H1 (cell line): ENCODE data around the gene SNX25. TPM values are rescaled to one million over a fixed set of nuclear protein-coding genes. Genes with fewer than 3 reads are reported as not detected.
A peak's percentile ranks its signal among the peaks of the same experiment; 100 is the strongest.

Experiments used
- CTCF ChIA-PET: fragments of 300-600 bp; sonication (Branson Sonifier 250); formaldehyde crosslinking; loops from one replicate; lab custom pipeline; 2021; ENCODE audit not compliant: partially characterized antibody; lab: Charles Lee
- POLR2A ChIA-PET: fragments of 300-600 bp; sonication (Branson Sonifier 250); formaldehyde crosslinking; loops from one replicate; lab custom pipeline; 2021; ENCODE audit warnings: inconsistent platforms; ENCODE audit not compliant: partially characterized antibody; lab: Charles Lee
- DNase-seq, 2 experiments: peaks; one replicate each; pipeline versions ENCODE4 v3.0.0 to v3.0.0-alpha.2; 2010 to 2022; ENCODE audit warnings: low spot score in 2 of 2, low read depth in 1 of 2, mixed read lengths in 1 of 2
- FAIRE-seq: peaks from 2 replicates; lab custom pipeline; 2011; peaks lifted over from hg19 to GRCh38; lab: Jason Lieb, UNC
- H2AFZ ChIP-seq: 2 replicates; pipeline ENCODE4 v1.8.1; 2012; ENCODE audit warnings: low read length, inconsistent platforms
- H2AK5ac ChIP-seq: 2 replicates; pipeline ENCODE4 v1.6.1; 2013; ENCODE audit warnings: low read depth, low read length
- H2BK120ac ChIP-seq: replicated peaks from 2 replicates; pipeline ENCODE3; 2013; ENCODE audit warnings: low read depth, low read length, inconsistent platforms
- H2BK12ac ChIP-seq: 2 replicates; pipeline ENCODE4 v1.6.1; 2013; ENCODE audit warnings: low read depth, low read length
- H2BK15ac ChIP-seq: 2 replicates; pipeline ENCODE4 v1.6.1; 2013; ENCODE audit warnings: low read length
- H2BK20ac ChIP-seq: 2 replicates; pipeline ENCODE4 v1.6.1; 2013; ENCODE audit warnings: low read length
- H2BK5ac ChIP-seq: 2 replicates; pipeline ENCODE4 v1.6.1; 2013; ENCODE audit warnings: low read depth, low read length
- H3K14ac ChIP-seq: 2 replicates; pipeline ENCODE4 v1.6.1; 2013; ENCODE audit warnings: inconsistent platforms; ENCODE audit not compliant: insufficient read length
- H3K18ac ChIP-seq: 2 replicates; pipeline ENCODE4 v1.6.1; 2013; ENCODE audit warnings: low read length; ENCODE audit errors: extremely low read depth
- H3K23ac ChIP-seq: 2 replicates; pipeline ENCODE4 v1.6.1; 2013; ENCODE audit warnings: inconsistent platforms; ENCODE audit not compliant: insufficient read length
- H3K23me2 ChIP-seq: 2 replicates; pipeline ENCODE4 v1.6.1; 2013; ENCODE audit warnings: low read depth, low read length
- H3K27ac ChIP-seq: 2 replicates; pipeline ENCODE4 v1.6.1; 2011; ENCODE audit warnings: low read depth, low read length, inconsistent platforms
- H3K27me3 ChIP-seq, 4 experiments: replicated peaks in 1 of 4; 1 replicate in 1 of 4; 2 replicates in 3 of 4; pipeline versions ENCODE4 v1.6.1 to v1.8.1; 2011 to 2013; ENCODE audit warnings: low read length in 3 of 4, mild to moderate bottlenecking in 3 of 4, inconsistent platforms in 2 of 4, mixed read lengths in 2 of 4, moderate library complexity in 1 of 4; ENCODE audit not compliant: control insufficient read depth in 3 of 4, insufficient read depth in 3 of 4; ENCODE audit errors: extremely low read depth in 1 of 4
- H3K36me3 ChIP-seq, 4 experiments: 2 replicates each; pipeline versions ENCODE4 v1.6.1 to v1.8.1; 2011 to 2013; ENCODE audit warnings: mild to moderate bottlenecking in 4 of 4, low read length in 3 of 4, moderate library complexity in 2 of 4, control low read depth in 1 of 4, inconsistent platforms in 1 of 4; ENCODE audit not compliant: insufficient read depth in 4 of 4, control insufficient read depth in 2 of 4
- H3K4ac ChIP-seq: replicated peaks from 2 replicates; pipeline ENCODE3; 2013; ENCODE audit warnings: low read length, low read depth, mixed read lengths, inconsistent platforms; ENCODE audit not compliant: insufficient read length
- H3K4me1 ChIP-seq, 4 experiments: replicated peaks in 1 of 4; 1 replicate in 1 of 4; 2 replicates in 3 of 4; pipeline versions ENCODE4 v1.6.1 to v1.8.1; 2011 to 2013; ENCODE audit warnings: low read length in 3 of 4, inconsistent platforms in 2 of 4, mixed read lengths in 1 of 4; ENCODE audit not compliant: insufficient read depth in 4 of 4, control insufficient read depth in 3 of 4
- H3K4me2 ChIP-seq, 2 experiments: 2 replicates each; pipeline versions ENCODE4 v1.6.1 to v1.8.1; 2011 to 2013; ENCODE audit warnings: low read depth in 2 of 2, low read length in 2 of 2, control low read depth in 1 of 2, inconsistent platforms in 1 of 2, mild to moderate bottlenecking in 1 of 2; ENCODE audit not compliant: insufficient read depth in 1 of 2
- H3K4me3 ChIP-seq, 4 experiments: fragments of 200-600, 300-600 bp in 1 of 4; sonication (generic), shearing (Covaris generic), sonication (Bioruptor Twin) in 1 of 4; 2 replicates each; pipeline versions ENCODE4 v1.5.1 to v1.8.1; 2011 to 2016; ENCODE audit warnings: low read length in 4 of 4, low read depth in 3 of 4, control low read depth in 2 of 4, inconsistent platforms in 2 of 4, mild to moderate bottlenecking in 2 of 4, mixed read lengths in 1 of 4, moderate library complexity in 1 of 4; ENCODE audit not compliant: insufficient read depth in 2 of 4; ENCODE audit errors: extremely low read depth in 1 of 4
- H3K56ac ChIP-seq: replicated peaks from 2 replicates; pipeline ENCODE3; 2013; ENCODE audit warnings: low read depth, mild to moderate bottlenecking, mixed read lengths, low read length, inconsistent platforms; ENCODE audit not compliant: insufficient read length
- H3K79me1 ChIP-seq: 2 replicates; pipeline ENCODE4 v1.6.1; 2013; ENCODE audit warnings: low read depth, low read length, control low read depth
- H3K79me2 ChIP-seq, 2 experiments: 2 replicates each; pipeline versions ENCODE4 v1.6.1 to v1.8.1; 2012 to 2013; ENCODE audit warnings: low read length in 2 of 2, mild to moderate bottlenecking in 2 of 2, inconsistent platforms in 1 of 2; ENCODE audit not compliant: insufficient read depth in 2 of 2, control insufficient read depth in 1 of 2
- H3K9ac ChIP-seq, 4 experiments: replicated peaks in 1 of 4; 1 replicate in 1 of 4; 2 replicates in 3 of 4; pipeline versions ENCODE4 v1.6.1 to v1.8.1; 2011 to 2013; ENCODE audit warnings: low read depth in 3 of 4, low read length in 3 of 4, control low read depth in 2 of 4, mild to moderate bottlenecking in 2 of 4, moderate library complexity in 2 of 4, inconsistent platforms in 1 of 4; ENCODE audit errors: extremely low read depth in 1 of 4
- H3K9me3 ChIP-seq, 2 experiments: 2 replicates each; pipeline versions ENCODE4 v1.6.1 to v1.8.1; 2012 to 2013; ENCODE audit warnings: mild to moderate bottlenecking in 2 of 2, moderate library complexity in 2 of 2, control low read depth in 1 of 2, inconsistent platforms in 1 of 2, low read depth in 1 of 2, low read length in 1 of 2, mixed read lengths in 1 of 2; ENCODE audit not compliant: insufficient read depth in 2 of 2
- H4K20me1 ChIP-seq, 2 experiments: replicated peaks in 1 of 2; 2 replicates each; pipeline versions ENCODE3 to v1.8.1; 2011 to 2013; ENCODE audit warnings: inconsistent platforms in 2 of 2, low read length in 2 of 2, mild to moderate bottlenecking in 1 of 2; ENCODE audit not compliant: insufficient read depth in 2 of 2, control insufficient read depth in 1 of 2
- H4K5ac ChIP-seq: 2 replicates; pipeline ENCODE4 v1.6.1; 2013; ENCODE audit warnings: low read length, low read depth, mixed read lengths, inconsistent platforms; ENCODE audit not compliant: insufficient read length
- H4K8ac ChIP-seq: 2 replicates; pipeline ENCODE4 v1.8.0; 2013; ENCODE audit warnings: mild to moderate bottlenecking, moderate library complexity, low read length, inconsistent platforms; ENCODE audit not compliant: insufficient read depth; ENCODE audit errors: extremely low read depth
- H4K91ac ChIP-seq: replicated peaks from 2 replicates; pipeline ENCODE3; 2013; ENCODE audit warnings: low read length, mixed read lengths, inconsistent platforms; ENCODE audit not compliant: insufficient read length
- CBX8 ChIP-seq: fragments of 300-800, 300-1000 bp; sonication (generic); IDR thresholded peaks from 2 replicates; pipeline ENCODE4 v1.7.1; 2016; ENCODE audit warnings: low read depth, low read length, borderline replicate concordance
- CHD2 ChIP-seq: IDR thresholded peaks from 2 replicates; pipeline ENCODE4 v1.6.1; 2012; ENCODE audit warnings: low read length, improper control_type of control experiment
- CTBP2 ChIP-seq: IDR thresholded peaks from 2 replicates; pipeline ENCODE4 v1.7.0; 2011; ENCODE audit warnings: borderline replicate concordance, mild to moderate bottlenecking, moderate library complexity, mixed read lengths, low read length; ENCODE audit not compliant: insufficient read depth, insufficient read length
- HDAC2 ChIP-seq, 2 experiments: fragments of 300-600 bp in 1 of 2; sonication (generic) in 1 of 2; IDR thresholded peaks; 2 replicates each; pipeline ENCODE4 v1.6.1; 2011 to 2012; ENCODE audit warnings: low read depth in 2 of 2, low read length in 2 of 2, mild to moderate bottlenecking in 2 of 2, moderate library complexity in 2 of 2, borderline replicate concordance in 1 of 2, inconsistent platforms in 1 of 2
- KDM1A ChIP-seq: fragments of 200-600, 300-600 bp; sonication (generic); IDR thresholded peaks from 2 replicates; pipeline ENCODE4 v1.7.1; 2016; ENCODE audit warnings: mild to moderate bottlenecking, low read length, borderline replicate concordance
- KDM4A ChIP-seq: IDR thresholded peaks from one replicate; pipeline ENCODE4 v1.7.1; 2012; ENCODE audit warnings: low read depth, mild to moderate bottlenecking, moderate library complexity, low read length, inconsistent platforms; ENCODE audit not compliant: severe bottlenecking
- PHF8 ChIP-seq: fragments of 200-600 bp; sonication (generic); conservative IDR thresholded peaks from 2 replicates; pipeline ENCODE4 v1.7.1; 2012; ENCODE audit warnings: low read depth, mild to moderate bottlenecking, inconsistent platforms, low read length, moderate library complexity
- POLR2A ChIP-seq, 2 experiments: IDR thresholded peaks; 1 replicate in 1 of 2; 2 replicates in 1 of 2; pipeline ENCODE4 v1.6.1; 2011; ENCODE audit warnings: low read depth in 2 of 2, low read length in 2 of 2, mild to moderate bottlenecking in 2 of 2; ENCODE audit errors: control extremely low read depth in 1 of 2
- TEAD4 ChIP-seq: IDR thresholded peaks from 2 replicates; pipeline ENCODE4 v1.6.1; 2012; ENCODE audit warnings: low read depth, low read length, inconsistent platforms, mixed read lengths
- WGBS, 2 experiments: shearing (Covaris generic) in 1 of 2; methylation state at CpG; one replicate each; pipeline versions ENCODE4 v1.1.6 to v1.1.7; 2013 to 2015; ENCODE audit warnings: low lambda C conversion rate in 2 of 2, mixed read lengths in 2 of 2, inconsistent platforms in 1 of 2, low coverage in 1 of 2, missing lambda C conversion rate in 1 of 2; ENCODE audit not compliant: insufficient replicate concordance in 2 of 2, insufficient coverage in 1 of 2, insufficient read length in 1 of 2; ENCODE audit errors: extremely low coverage in 1 of 2, missing lambda C conversion rate in 1 of 2; 5-methylcytosine and 5-hydroxymethylcytosine counted together
- polyA plus RNA-seq, 7 experiments: library from polyadenylated mRNA; depleted of rRNA in 3 of 7; stranded (reverse) in 5 of 7; unstranded in 2 of 7; fragments of >200 nt in 5 of 7; fragments of 200-250 nt in 2 of 7; gene quantifications; 1 replicate in 5 of 7; 2 replicates in 1 of 7; 4 replicates in 1 of 7; pipeline versions ENCODE4 v1.2.1 to v1.2.3, GENCODE V29; 2011 to 2013; ENCODE audit warnings: missing spikeins in 2 of 7, mixed read lengths in 2 of 7
- total RNA-seq: library from RNA; stranded (reverse); fragmentation: NEBNext Ultra II Directional; extraction: Animal tissue kit (Norgen Biotek cat#: 25700); gene quantifications from 2 replicates; pipeline ENCODE4 v1.2.1, GENCODE V29; 2021
- TF ChIP-seq, protein P1 (sequence below): IDR thresholded peaks from 2 replicates; pipeline ENCODE4 v1.6.1; 2012; ENCODE audit warnings: inconsistent platforms

SNX25 gene
- total and polyA plus RNA-seq, 2 of the 8 experiments (the other 6 are each of a cell fraction or from before 2014, with no cell fraction given): 5.4 to 19.9 TPM

DNA sequence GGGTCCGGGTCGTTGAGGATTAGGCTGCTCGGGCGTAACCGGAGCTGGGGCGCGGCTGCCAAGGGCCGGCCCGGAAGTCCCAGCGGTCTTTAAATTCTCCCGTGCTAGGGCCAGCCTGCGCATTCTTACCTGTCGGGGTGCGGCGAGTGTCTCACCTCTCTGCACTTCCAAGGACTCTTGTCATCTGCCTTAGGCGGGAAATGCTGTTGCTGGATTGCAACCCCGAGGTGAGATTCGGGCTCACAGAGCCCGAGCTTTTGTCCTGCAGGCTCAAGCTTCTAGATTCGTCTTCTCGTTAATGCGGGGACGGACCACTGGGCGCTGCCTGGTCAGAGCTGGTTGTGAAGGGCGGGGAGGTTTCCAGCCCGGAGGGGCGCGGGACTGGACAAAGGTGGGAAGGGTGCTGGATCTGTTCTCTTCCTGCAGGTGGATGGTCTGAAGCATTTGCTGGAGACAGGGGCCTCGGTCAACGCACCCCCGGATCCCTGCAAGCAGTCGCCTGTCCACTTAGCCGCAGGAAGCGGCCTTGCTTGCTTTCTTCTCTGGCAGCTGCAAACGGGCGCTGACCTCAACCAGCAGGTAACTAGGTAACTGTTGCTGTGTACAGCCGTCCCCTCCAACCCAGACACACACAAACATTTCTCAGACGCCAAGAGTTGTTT, 187.5 kb downstream of the SNX25 start, which contains the start of gene ANKRD37:
Gene ANKRD37 (plus strand): TSS at position 118 of the 662 bp plus-strand sequence. CDS start 83 bp downstream, at position 201.
- ChIA-PET CTCF (interaction anchor here (0.8 to 1.3 kb wide), 2 partner anchors 10 to 29 kb away, joined by 3 read pairs; partner anchors contain the start of gene UFSP2), POLR2A (interaction anchor here (0.7 to 4.8 kb wide), 13 partner anchors 9 to 392 kb away, joined by 3 to 25 read pairs (median 3); partner anchors contain the start of genes HELT, SLC25A4 and UFSP2)
- Histone ChIP-seq H3K23me2 (peaks cover 12% of the 10 kb centered on the region; the same call in 1 of the 2 replicates), H3K4ac (no peak within 1 kb of the TSS), H3K4me1 (peaks cover 0 to 6% (median 4%) of the 10 kb centered on the region in 4 experiments; a peak in 4 of 7 replicates), H3K79me2 (no peaks in the 10 kb centered on the region), H4K20me1 (no peaks in the 10 kb centered on the region), H3K27ac (peak within 1 kb of the TSS; percentile 34), H3K4me3 (peak within 1 kb of the TSS; percentile 27 to 70 (median 54)), H4K5ac (peak within 1 kb of the TSS; percentile 41), H2BK5ac (no peak within 1 kb of the TSS), H3K4me2 (peak within 1 kb of the TSS; percentile 71 to 76), H2BK20ac (no peak within 1 kb of the TSS), H2BK120ac (no peak within 1 kb of the TSS), H2BK15ac (no peak within 1 kb of the TSS), H2AFZ (peak within 1 kb of the TSS; percentile 1; the same call in 1 of the 2 replicates), H4K8ac (peak within 1 kb of the TSS; percentile 85; the same call in 1 of the 2 replicates), H4K91ac (peak within 1 kb of the TSS; percentile 69), H2BK12ac (no peak within 1 kb of the TSS; the same call in none of the 2 replicates), H3K14ac (no peak within 1 kb of the TSS), H3K23ac (no peak within 1 kb of the TSS), H2AK5ac (no peak within 1 kb of the TSS), H3K56ac (no peak within 1 kb of the TSS), H3K79me1 (no peaks in the 10 kb centered on the region), H3K36me3 (peaks cover 0 to 16% (median 4%) of the 10 kb centered on the region in 4 experiments; a peak in 3 of 8 replicates), H3K18ac (peak within 1 kb of the TSS; percentile 53; the same call in 1 of the 2 replicates), H3K27me3 (no peaks in the 10 kb centered on the region), H3K9me3 (no peaks in the 10 kb centered on the region), H3K9ac (peak within 1 kb of the TSS; percentile 15 to 60 (median 40); a peak in 5 of 7 replicates)
- FAIRE-seq (no peak), DNase-seq (peak in 1 of 2 experiments; percentile 92)
- WGBS, 2 experiments: 10% methylated on average over 36 of the region's 38 CpGs; no CpG with 5 or more reads in 1 of the 2 experiments
- TF ChIP-seq CHD2 (0 out of 2 replicates have a peak, but pooled peaks have one; percentile 8), CBX8 (no peak), POLR2A (IDR thresholded peaks at IDR 0.05; ENCODE audit: control extremely low read depth in 1 of 2, low read depth in 2 of 2, low read length in 2 of 2) (peak; percentile 14 to 72; a peak in 2 of 3 replicates), KDM1A (no peak), CTBP2 (peak; percentile 7), KDM4A (no peak), HDAC2 (IDR thresholded peaks at IDR 0.05; ENCODE audit: borderline replicate concordance in 1 of 2, low read depth in 2 of 2, low read length in 2 of 2) (peak in 1 of 2 experiments; percentile 95; a peak in 1 of 4 replicates), PHF8 (no peak), TEAD4 (peak; percentile 29; the same call in 1 of the 2 replicates)
- TF ChIP-seq, protein P1, sequence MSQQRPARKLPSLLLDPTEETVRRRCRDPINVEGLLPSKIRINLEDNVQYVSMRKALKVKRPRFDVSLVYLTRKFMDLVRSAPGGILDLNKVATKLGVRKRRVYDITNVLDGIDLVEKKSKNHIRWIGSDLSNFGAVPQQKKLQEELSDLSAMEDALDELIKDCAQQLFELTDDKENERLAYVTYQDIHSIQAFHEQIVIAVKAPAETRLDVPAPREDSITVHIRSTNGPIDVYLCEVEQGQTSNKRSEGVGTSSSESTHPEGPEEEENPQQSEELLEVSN: peak; percentile 81
